ENCODE results near the gene NR5A2.

DNA sequence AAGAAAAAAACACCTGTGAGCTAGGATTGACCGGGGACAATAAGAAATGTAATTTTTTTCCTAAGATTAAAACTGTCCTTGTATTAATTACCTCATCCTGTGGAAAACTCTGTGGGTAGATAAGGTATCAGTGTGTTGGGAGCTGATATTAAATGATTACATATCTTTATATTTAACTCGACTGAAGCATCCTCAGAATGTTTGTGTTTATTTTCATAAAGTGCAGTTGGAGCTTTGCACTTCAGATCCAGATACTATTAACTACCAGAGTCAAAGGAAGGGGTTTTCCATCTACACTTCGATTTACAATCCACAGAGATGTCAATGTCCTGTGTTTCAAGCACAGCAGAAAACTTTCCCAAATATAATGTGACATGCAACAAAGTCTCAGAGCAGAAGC is 164.5 kb downstream of the NR5A2 start:
- TF ChIP-seq CTCF (IDR thresholded peaks at IDR 0.05 in 2 of 3, conservative IDR thresholded peaks at IDR 0.05 in 1 of 3; ENCODE audit: control insufficient read depth in 2 of 3, extremely low read depth in 1 of 3, insufficient read depth in 1 of 3, low read depth in 3 of 3, low read length in 3 of 3) (no peak), BRCA1 (IDR thresholded peaks at IDR 0.05; ENCODE audit: low read depth, low read length) (no peak), JUND (IDR thresholded peaks at IDR 0.05; ENCODE audit: low read depth, low read length) (no peak), POLR2AphosphoS5 (IDR thresholded peaks at IDR 0.05; ENCODE audit: low read length) (no peak)
- TF ChIP-seq, protein P1, sequence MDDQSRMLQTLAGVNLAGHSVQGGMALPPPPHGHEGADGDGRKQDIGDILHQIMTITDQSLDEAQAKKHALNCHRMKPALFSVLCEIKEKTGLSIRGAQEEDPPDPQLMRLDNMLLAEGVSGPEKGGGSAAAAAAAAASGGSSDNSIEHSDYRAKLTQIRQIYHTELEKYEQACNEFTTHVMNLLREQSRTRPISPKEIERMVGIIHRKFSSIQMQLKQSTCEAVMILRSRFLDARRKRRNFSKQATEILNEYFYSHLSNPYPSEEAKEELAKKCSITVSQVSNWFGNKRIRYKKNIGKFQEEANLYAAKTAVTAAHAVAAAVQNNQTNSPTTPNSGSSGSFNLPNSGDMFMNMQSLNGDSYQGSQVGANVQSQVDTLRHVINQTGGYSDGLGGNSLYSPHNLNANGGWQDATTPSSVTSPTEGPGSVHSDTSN (IDR thresholded peaks at IDR 0.05; ENCODE audit: insufficient replicate concordance, low read depth, low read length) = no peak

All from GM12878 (cell line).